ENCODE measurements around the gene CPS1. TPM values are rescaled to one million over a fixed set of nuclear protein-coding genes. Genes with fewer than 3 reads are reported as not detected.

Gene CPS1
- total RNA-seq, 2 experiments from 2014 or later: 2.6 to 3.2 TPM

DNA sequence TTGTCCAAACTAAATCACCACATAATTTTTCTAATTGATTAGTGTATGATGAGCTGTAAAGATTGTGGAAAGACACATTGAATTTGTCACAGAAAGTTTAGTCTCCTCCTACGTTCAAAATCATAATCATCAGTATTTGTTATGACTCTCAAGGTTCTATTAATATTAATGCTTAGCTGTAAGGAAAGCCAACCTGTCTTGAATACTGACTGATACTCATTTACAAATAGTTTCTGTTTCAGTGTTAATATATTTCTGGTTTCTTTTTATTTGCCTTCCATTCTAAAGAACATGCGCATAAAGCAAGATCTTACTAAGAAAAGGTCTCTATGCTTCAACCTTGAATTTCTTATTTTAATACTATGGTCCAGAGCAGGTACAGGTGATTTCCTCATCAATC lies 55.1 kb downstream of the CPS1 start:
- no peaks in the 10 kb centered on the region for H3K27me3 Mint-ChIP-seq
- ChIA-PET POLR2A (no interaction called here), CTCF (no interaction called here)
- ATAC-seq: no peak
- H3K9me3 Mint-ChIP-seq: no peaks in the 10 kb centered on the region
- DNase-seq: no peak
- TF ChIP-seq, protein P1, sequence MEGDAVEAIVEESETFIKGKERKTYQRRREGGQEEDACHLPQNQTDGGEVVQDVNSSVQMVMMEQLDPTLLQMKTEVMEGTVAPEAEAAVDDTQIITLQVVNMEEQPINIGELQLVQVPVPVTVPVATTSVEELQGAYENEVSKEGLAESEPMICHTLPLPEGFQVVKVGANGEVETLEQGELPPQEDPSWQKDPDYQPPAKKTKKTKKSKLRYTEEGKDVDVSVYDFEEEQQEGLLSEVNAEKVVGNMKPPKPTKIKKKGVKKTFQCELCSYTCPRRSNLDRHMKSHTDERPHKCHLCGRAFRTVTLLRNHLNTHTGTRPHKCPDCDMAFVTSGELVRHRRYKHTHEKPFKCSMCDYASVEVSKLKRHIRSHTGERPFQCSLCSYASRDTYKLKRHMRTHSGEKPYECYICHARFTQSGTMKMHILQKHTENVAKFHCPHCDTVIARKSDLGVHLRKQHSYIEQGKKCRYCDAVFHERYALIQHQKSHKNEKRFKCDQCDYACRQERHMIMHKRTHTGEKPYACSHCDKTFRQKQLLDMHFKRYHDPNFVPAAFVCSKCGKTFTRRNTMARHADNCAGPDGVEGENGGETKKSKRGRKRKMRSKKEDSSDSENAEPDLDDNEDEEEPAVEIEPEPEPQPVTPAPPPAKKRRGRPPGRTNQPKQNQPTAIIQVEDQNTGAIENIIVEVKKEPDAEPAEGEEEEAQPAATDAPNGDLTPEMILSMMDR (IDR thresholded peaks at IDR 0.05): no peak
- intact Hi-C loops (cut with micrococcal nuclease): no loop called here
- H3K4me1 Mint-ChIP-seq (ENCODE audit: low read depth): no peaks in the 10 kb centered on the region
- no peaks in the 10 kb centered on the region for H3K36me3 Mint-ChIP-seq (ENCODE audit: low read depth)
- no peak overlapping the region for H3K4me3 Mint-ChIP-seq
- H3K27ac Mint-ChIP-seq: no peak overlapping the region

- no peaks in the 10 kb centered on the region for H3K36me3 Mint-ChIP-seq (ENCODE audit: low read depth)
- H3K27ac Mint-ChIP-seq: no peak overlapping the region
- no peaks in the 10 kb centered on the region for H3K9me3 Mint-ChIP-seq
- H3K27me3 Mint-ChIP-seq: no peaks in the 10 kb centered on the region
- intact Hi-C loops (cut with micrococcal nuclease): loop anchor here (5.0 kb wide), 1 partner anchor 416 kb away; no protein-coding TSS in a partner anchor
- H3K4me1 Mint-ChIP-seq (ENCODE audit: low read depth): no peaks in the 10 kb centered on the region
- H3K4me3 Mint-ChIP-seq: no peak overlapping the region
- ChIA-PET POLR2A (no interaction called here), CTCF (no interaction called here)
- DNase-seq (no peak), ATAC-seq (no peak)
- TF ChIP-seq, protein P1 (IDR thresholded peaks at IDR 0.05): no peak
Measured at GRCh38 chr2:210616074-210616473, 59.7 kb downstream of the CPS1 start.

DNA sequence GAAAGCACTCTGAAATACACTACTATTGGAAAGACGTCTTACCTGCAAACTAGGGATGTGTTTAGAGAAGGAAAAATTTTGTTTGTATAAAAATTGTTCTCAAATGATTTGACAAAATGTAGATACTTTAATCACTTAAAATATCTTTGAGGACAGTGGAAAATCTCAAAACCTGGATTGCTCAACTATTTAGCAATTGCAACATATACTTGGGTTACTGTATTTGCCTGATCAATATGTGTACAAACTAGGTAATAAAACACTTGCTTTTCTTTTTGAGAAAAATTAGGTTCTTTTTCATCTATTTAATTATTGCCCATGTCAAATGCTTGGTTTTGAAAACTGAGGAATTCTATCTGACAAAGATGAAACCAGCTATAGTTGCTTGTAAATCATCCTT lies 60.9 kb downstream of the CPS1 start:
- Mint-ChIP-seq H3K27ac (no peak overlapping the region), H3K4me1 (ENCODE audit: low read depth) (no peaks in the 10 kb centered on the region), H3K9me3 (no peaks in the 10 kb centered on the region), H3K27me3 (no peaks in the 10 kb centered on the region), H3K4me3 (no peak overlapping the region), H3K36me3 (ENCODE audit: low read depth) (no peaks in the 10 kb centered on the region)
- ATAC-seq (no peak), DNase-seq (no peak)
- CTCF ChIA-PET: interaction anchor here (0.7 to 1.2 kb wide), 2 partner anchors 9 to 1357 kb away, joined by 3 read pairs; no protein-coding TSS in a partner anchor
- intact Hi-C loops (cut with micrococcal nuclease): loop anchor here (5.0 kb wide), 1 partner anchor 415 kb away; no protein-coding TSS in a partner anchor
- POLR2A ChIA-PET: no interaction called here
- TF ChIP-seq, protein P1 (IDR thresholded peaks at IDR 0.05): no peak

- no peak overlapping the region for H3K27ac Mint-ChIP-seq
- H3K4me1 Mint-ChIP-seq (ENCODE audit: low read depth): no peaks in the 10 kb centered on the region
- intact Hi-C loops (cut with micrococcal nuclease): loop anchor here (5.0 kb wide), 1 partner anchor 414 kb away; no protein-coding TSS in a partner anchor
- ATAC-seq (peak; percentile 39), DNase-seq (peak; percentile 9)
- no peaks in the 10 kb centered on the region for H3K36me3 Mint-ChIP-seq (ENCODE audit: low read depth)
- no peaks in the 10 kb centered on the region for H3K27me3 Mint-ChIP-seq
- H3K4me3 Mint-ChIP-seq: no peak overlapping the region
- no peaks in the 10 kb centered on the region for H3K9me3 Mint-ChIP-seq
- CTCF ChIA-PET: interaction anchor here (0.7 to 1.3 kb wide), 4 partner anchors 9 to 1357 kb away, joined by 3 to 4 read pairs (median 3); no protein-coding TSS in a partner anchor
- POLR2A ChIA-PET: no interaction called here
- TF ChIP-seq, protein P1 (IDR thresholded peaks at IDR 0.05): peak; percentile 57
Measured at GRCh38 chr2:210617732-210618330, 61.4 kb downstream of the CPS1 start.

- no peaks in the 10 kb centered on the region for H3K27me3 Mint-ChIP-seq
- DNase-seq (no peak), ATAC-seq (no peak)
- ChIA-PET POLR2A (no interaction called here), CTCF (no interaction called here)
- TF ChIP-seq, protein P1 (IDR thresholded peaks at IDR 0.05): no peak
- H3K4me3 Mint-ChIP-seq: no peak overlapping the region
- H3K4me1 Mint-ChIP-seq (ENCODE audit: low read depth): no peaks in the 10 kb centered on the region
- no peaks in the 10 kb centered on the region for H3K9me3 Mint-ChIP-seq
- no peaks in the 10 kb centered on the region for H3K36me3 Mint-ChIP-seq (ENCODE audit: low read depth)
- H3K27ac Mint-ChIP-seq: no peak overlapping the region
- intact Hi-C loops (cut with micrococcal nuclease): no loop called here
Measured at GRCh38 chr2:210620456-210620855, 64.1 kb downstream of the CPS1 start.
